Measurements from ENCODE around the gene MYOG.

DNA sequence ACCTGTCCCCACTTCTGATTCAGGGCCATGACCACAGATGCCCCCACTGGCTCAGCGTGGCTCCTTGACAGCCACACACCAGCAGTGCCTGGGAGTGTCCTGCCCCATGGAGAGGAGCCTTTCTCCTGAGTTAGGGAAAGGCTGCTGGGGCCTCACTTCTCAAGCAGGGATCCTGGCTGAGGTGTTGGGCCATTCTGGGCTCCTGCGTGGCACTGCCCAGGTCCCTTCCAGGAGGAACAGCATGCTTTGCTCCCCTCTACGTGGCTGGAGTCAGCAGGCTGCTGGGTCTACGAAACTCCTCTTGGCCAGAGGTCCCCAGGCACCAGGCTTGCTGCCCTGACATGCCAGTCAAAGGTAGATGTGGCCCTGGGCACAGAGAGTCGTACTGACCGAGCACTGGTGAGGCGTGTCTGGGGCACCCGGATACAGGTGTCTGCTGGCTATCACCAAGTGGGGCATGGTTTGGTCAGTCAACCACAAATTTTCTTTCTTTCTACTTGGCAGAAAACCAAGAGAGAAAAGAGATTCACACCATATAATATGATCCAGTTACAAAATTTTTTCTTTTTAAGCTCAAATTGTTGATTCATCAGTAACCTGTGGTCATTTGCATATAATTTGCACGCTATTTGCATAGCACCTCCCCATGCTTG, 45.9 kb upstream of the MYOG start:
- TF ChIP-seq GATA3 (IDR thresholded peaks at IDR 0.05; ENCODE audit: low read depth, low read length) (no peak), GATA2 (IDR thresholded peaks at IDR 0.05; ENCODE audit: low read depth, low read length) (no peak)

All from SH-SY5Y (cell line).